ENCODE results near the gene C14orf180.

DNA sequence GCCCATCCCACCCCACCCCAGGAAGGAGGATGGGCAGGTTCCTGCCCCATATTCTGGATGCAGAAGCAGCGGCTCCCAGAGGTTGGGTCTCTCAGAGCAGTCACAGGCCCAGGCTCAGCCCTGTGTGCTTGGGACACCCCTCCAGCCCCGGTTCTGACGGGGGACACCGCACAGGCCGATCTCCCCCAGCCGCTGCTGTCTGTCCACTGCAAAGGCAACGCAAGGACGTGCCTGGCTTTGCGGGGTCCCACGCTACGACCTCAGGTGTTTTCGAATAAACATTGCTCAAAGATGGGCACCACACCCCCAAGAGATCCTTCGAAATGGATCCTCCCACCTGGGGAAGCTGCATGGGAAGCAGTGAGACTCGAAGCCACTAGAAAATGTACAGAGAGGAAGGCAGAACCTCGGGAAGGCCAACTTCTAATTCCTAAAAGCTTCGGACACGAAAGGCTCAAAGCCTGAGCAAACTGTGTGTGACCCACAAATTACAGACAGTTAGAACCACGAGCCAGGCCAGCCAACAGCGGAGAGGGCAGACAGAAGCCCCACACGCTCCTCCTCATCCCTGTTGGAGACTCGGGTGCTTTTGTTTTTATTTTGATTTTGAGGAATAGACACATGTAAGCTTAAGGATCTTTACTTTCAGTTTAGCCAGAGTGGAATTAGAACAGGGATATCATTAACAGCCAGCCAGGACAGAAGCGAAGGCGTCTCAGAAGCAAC, 10.8 kb downstream of the C14orf180 start:
- TF ChIP-seq, protein P1, sequence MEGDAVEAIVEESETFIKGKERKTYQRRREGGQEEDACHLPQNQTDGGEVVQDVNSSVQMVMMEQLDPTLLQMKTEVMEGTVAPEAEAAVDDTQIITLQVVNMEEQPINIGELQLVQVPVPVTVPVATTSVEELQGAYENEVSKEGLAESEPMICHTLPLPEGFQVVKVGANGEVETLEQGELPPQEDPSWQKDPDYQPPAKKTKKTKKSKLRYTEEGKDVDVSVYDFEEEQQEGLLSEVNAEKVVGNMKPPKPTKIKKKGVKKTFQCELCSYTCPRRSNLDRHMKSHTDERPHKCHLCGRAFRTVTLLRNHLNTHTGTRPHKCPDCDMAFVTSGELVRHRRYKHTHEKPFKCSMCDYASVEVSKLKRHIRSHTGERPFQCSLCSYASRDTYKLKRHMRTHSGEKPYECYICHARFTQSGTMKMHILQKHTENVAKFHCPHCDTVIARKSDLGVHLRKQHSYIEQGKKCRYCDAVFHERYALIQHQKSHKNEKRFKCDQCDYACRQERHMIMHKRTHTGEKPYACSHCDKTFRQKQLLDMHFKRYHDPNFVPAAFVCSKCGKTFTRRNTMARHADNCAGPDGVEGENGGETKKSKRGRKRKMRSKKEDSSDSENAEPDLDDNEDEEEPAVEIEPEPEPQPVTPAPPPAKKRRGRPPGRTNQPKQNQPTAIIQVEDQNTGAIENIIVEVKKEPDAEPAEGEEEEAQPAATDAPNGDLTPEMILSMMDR (optimal IDR thresholded peaks at IDR 0.05 in 1 of 3, IDR thresholded peaks at IDR 0.05 in 1 of 3, conservative IDR thresholded peaks at IDR 0.05 in 1 of 3; ENCODE audit: extremely low read depth in 1 of 3, insufficient read depth in 2 of 3, low read length in 3 of 3): no peak
- no peak for TF ChIP-seq EZH2 (IDR thresholded peaks at IDR 0.05; ENCODE audit: low read length)
